Mucosa of rectum (tissue), 2 donors: ENCODE measurements around the gene A1CF.
"Not testable (repeated sequence)": the region's sequence is repeated elsewhere in the genome, so short reads cannot be mapped to it uniquely, and the experiment has no call there.

Experiments
- H3K27ac ChIP-seq, 2 donors: one replicate each; pipeline ENCODE4 v1.7.0; 2013; ENCODE audit warnings: inconsistent platforms in 2 of 2, low read depth in 2 of 2, low read length in 2 of 2
- H3K27me3 ChIP-seq, 2 donors: one replicate each; pipeline ENCODE4 v1.7.0; 2013; ENCODE audit warnings: low read length in 2 of 2; ENCODE audit not compliant: control insufficient read depth in 2 of 2, insufficient read depth in 2 of 2
- H3K36me3 ChIP-seq, 2 donors: one replicate each; pipeline ENCODE4 v1.7.0; 2013; ENCODE audit warnings: low read length in 2 of 2; ENCODE audit not compliant: control insufficient read depth in 2 of 2, insufficient read depth in 2 of 2
- H3K4me1 ChIP-seq, 2 donors: one replicate each; pipeline ENCODE4 v1.7.0; 2013; ENCODE audit warnings: low read length in 2 of 2, mild to moderate bottlenecking in 1 of 2; ENCODE audit not compliant: control insufficient read depth in 2 of 2, insufficient read depth in 2 of 2
- H3K4me3 ChIP-seq, 2 donors: one replicate each; pipeline ENCODE4 v1.7.0; 2013; ENCODE audit warnings: low read length in 2 of 2
- H3K9ac ChIP-seq, 2 donors: one replicate each; pipeline ENCODE4 v1.7.0; 2013; ENCODE audit warnings: low read length in 2 of 2, low read depth in 1 of 2, mild to moderate bottlenecking in 1 of 2
- H3K9me3 ChIP-seq, 2 donors: one replicate each; pipeline ENCODE4 v1.7.0; 2013; ENCODE audit warnings: low read length in 2 of 2; ENCODE audit not compliant: control insufficient read depth in 2 of 2
- donor health status: healthy.
- donor health status: Normal muscosa, but diverticular disease.

Gene A1CF

DNA sequence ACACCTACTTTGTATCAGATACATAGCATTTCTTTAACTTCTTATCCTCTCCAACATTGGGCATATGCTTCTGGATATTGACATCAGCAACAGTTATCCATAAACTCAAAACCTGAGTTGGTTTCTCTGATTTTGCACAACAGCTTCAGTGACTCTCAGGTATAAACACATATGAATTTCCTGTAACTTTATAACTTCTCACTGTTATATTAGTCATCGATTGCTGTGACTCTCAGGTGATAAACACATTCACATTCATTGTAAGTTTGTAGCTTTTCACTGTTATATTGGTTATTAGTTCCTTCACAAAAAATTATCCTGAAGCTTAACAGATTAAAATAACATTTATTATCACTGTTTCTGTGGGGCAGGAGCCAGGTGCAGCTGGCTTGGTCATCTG, 88.7 kb downstream of the A1CF start:
- Histone ChIP-seq H3K27ac (no peak overlapping the region), H3K9ac (no peak overlapping the region), H3K4me1 (no peaks in the 10 kb centered on the region), H3K36me3 (no peaks in the 10 kb centered on the region), H3K27me3 (no peaks in the 10 kb centered on the region), H3K9me3 (no peaks in the 10 kb centered on the region), H3K4me3 (no peak overlapping the region)

DNA sequence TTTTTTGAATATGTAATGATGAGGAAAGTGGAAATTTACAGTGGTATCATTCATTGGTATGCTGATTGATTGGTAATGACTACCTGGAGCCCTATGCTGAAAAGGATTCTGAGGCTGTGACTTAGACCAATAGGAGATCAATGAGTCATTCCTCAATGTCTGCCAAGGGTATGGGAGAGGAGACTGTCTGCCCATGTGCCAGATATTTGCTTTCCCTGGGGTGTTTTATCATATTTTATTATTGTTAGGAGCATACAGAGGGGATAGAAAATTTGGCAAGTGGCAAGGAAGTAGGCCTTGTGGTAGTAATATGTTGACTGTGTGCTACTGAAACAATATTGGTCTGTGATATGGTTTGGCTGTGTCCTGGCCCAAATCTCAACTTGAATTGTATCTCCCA, 90.9 kb downstream of the A1CF start:
- Histone ChIP-seq H3K36me3 (no peaks in the 10 kb centered on the region), H3K27me3 (no peaks in the 10 kb centered on the region), H3K9me3 (no peaks in the 10 kb centered on the region), H3K4me3 (no peak overlapping the region), H3K9ac (no peak overlapping the region), H3K27ac (no peak overlapping the region), H3K4me1 (no peaks in the 10 kb centered on the region)

DNA sequence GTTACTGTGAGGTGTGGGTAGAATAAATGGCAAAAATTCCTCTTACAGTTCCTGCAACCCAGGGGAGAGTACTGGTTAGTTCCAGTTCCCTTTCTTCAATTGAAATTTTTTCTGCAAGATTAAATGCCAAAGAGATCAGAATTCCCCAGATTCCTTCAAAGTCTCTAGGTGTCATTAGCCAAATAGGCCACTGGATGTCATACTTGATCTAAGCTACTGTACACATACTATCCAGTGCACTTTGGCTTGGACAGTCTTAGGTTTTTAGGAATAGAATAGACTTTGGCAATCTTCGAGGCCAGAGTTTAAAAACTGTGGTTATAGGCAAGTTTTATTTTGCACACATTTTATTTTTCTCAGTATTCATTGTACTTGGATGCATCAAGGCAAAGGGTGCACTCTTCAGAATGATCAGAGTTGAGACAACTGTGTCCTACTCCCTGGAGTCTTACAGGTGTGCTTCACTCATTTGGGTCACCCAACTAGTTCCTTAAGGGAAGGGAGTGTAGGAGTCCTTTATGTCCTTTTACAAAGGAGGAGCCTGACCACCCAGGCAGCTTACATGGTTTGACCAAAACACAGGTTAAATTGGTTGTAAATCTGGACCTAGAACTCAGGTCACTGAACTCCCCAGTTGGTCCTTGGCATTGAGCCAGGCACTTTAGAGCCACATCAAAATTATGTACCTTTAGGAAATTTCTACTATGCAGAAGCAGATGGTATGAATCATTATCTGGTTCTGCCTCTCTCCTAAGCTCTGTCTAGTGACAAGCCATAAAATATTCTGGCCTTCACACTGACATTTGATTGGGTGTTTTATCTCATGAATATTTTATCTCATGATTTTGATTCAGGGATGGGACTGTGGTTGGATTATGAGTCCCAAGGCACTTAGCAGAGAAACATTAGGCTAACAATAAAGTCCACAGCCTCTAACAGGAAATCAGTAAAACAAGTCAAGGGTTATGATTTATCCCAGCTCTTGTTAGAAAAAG, 96.2 kb downstream of the A1CF start:
- Histone ChIP-seq H3K9ac (no peak overlapping the region), H3K27ac (no peak overlapping the region), H3K27me3 (no peaks in the 10 kb centered on the region), H3K9me3 (no peaks in the 10 kb centered on the region), H3K4me3 (no peak overlapping the region), H3K4me1 (no peaks in the 10 kb centered on the region), H3K36me3 (no peaks in the 10 kb centered on the region)

DNA sequence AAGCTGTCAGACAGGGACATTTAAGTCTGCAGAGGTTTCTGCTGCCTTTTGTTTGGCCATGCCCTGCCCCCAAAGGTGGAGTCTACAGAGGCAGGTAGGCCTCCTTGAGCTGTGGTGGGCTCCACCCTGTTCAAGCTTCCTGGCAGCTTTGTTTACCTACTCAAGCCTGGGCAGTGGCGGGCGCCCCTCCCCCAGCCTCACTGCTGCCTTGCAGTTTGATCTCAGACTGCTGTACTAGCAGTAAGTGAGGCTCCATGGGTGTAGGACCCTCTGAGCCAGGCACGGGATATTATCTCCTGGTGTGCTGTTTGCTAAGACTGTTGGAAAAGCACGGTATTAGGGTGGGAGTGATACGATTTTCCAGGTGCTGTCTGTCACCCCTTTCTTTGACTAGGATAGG, 97.5 kb downstream of the A1CF start:
- H3K27ac ChIP-seq, H3K36me3 ChIP-seq, H3K4me1 ChIP-seq, H3K27me3 ChIP-seq, H3K9me3 ChIP-seq, H3K9ac ChIP-seq, H3K4me3 ChIP-seq: not testable (repeated sequence)

DNA sequence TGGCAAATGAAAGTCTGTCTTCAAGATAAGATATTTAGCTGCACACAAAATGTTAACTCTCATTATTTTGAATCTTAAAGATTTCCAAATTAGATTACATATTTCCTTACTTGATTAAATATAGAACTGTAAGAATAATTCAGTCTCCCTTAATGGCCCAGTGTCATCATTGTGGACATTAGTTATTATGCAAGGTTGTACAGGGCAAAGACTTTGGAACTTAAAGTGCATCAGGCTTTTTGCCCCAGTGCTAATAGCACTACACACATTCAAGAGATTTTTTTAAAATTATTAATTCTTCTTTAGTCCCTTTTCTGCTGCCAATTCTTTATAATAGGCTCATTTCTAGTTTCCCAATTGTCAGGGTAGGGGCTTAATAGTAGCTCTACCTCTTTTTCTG, 103.4 kb downstream of the A1CF start:
- H3K27me3 ChIP-seq, H3K4me3 ChIP-seq, H3K27ac ChIP-seq, H3K9me3 ChIP-seq, H3K4me1 ChIP-seq, H3K36me3 ChIP-seq, H3K9ac ChIP-seq: not testable (repeated sequence)

GRCh38 chr10:50780036-50780435, 105.4 kb downstream of the A1CF start:
- H3K27ac ChIP-seq, H3K9ac ChIP-seq, H3K9me3 ChIP-seq, H3K36me3 ChIP-seq, H3K4me1 ChIP-seq, H3K4me3 ChIP-seq, H3K27me3 ChIP-seq: not testable (repeated sequence)

DNA sequence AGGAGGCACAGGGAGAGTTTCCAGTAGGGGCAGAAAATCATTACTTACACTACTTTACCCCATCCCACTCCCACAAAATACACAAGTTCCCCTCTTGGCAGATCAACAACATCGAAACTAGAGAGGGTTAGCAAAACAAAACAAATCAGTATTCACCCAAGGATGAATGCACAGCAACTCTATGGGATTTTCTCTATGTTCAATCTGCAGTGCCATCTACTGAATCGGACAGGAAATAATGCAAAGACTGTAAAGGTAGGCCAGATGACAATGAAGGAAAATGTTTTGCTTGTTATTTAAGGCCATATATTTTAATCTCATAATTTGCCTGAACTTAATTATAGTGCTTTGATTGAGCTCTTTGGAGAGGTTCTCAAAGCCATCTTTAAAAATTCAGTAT, 110.6 kb downstream of the A1CF start:
- H3K4me3 ChIP-seq, H3K9me3 ChIP-seq, H3K27ac ChIP-seq, H3K36me3 ChIP-seq, H3K9ac ChIP-seq, H3K27me3 ChIP-seq, H3K4me1 ChIP-seq: not testable (repeated sequence)

DNA sequence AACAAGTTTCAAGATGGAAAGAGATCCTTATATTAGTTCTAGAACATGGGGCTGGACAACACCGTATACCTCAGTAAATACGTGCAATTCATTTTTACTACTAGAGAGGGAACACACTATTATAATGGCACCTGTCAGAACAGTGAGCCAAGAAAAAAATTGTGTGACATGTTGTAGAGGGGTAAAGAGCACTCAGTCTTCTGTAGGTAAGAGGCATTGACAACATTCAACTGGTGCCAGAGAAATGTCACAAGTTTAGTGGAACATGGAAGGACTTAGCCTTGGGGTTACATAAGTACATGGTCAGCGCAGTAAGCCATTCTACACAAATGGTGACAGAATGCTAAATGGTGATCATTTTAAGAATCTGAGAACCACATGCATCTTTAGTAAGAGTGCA, 113.4 kb downstream of the A1CF start:
- not testable (repeated sequence) for H3K9ac ChIP-seq, H3K27ac ChIP-seq, H3K4me1 ChIP-seq, H3K36me3 ChIP-seq, H3K9me3 ChIP-seq, H3K4me3 ChIP-seq, H3K27me3 ChIP-seq

DNA sequence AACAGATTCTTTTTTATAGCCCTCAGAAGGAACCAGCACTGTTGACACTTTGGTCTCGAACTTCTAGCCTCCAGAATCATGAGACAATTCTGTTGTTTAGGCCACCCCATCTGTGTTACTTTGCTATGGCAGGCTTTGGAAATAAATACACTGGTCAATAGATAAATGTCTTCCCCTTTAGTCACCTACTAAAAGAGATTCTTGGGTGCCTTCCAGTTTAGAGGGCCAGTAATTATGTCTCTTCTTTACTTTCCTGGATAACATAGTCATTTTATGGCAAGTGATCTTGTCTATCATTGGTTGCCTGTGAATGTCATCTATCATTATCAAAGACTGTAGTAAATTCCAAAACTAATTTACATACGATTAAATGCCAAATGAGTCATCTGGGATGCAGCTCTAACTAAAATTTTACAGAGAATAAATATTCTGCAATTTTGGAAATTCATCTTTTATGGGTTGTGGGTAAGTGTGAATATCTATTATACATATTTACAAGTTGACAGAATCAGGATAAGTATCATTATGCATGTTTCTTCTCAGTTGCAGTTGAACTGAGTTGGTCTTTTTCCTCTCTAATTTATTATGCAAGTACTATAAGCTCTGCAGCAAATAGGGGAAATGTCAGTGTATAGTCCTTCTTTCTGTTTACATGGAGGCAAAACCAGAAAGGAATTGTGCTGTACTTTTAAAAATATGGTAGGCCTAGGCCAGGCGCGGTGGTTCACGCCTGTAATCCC, 118.5 kb downstream of the A1CF start:
- not testable (repeated sequence) for H3K9me3 ChIP-seq, H3K27me3 ChIP-seq, H3K4me1 ChIP-seq, H3K4me3 ChIP-seq, H3K36me3 ChIP-seq, H3K9ac ChIP-seq, H3K27ac ChIP-seq
